Activated effector memory CD4-positive, alpha-beta T cell treated with anti-CD3 and anti-CD28 coated beads, Interleukin-2, amount 50 U/mL, for 16 hours (primary cell): Measurements from ENCODE around the gene SYNGAP1.
"Not testable (repeated sequence)": the region's sequence is repeated elsewhere in the genome, so short reads cannot be mapped to it uniquely, and the experiment has no call there.

Source experiments
- DNase-seq: peaks from one replicate; pipeline ENCODE4 v3.0.0-alpha.2; 2020

Gene SYNGAP1

DNA sequence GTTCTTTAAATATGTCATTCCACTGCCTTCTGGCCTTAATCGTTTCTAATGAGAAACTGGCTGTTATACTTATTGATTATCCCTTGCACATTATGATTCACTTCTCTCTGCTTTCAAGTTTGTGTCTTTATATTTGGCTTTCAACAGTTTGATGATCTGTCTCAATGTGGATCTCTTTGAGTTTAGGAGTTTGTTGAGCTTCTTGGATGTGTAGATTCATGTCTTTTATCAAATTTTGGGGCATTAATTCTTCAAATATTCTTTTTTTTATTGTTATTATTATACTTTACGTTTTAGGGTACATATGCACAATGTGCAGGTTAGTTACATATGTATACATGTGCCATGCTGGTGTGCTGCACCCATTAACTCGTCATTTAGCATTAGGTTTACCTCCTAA, 63.8 kb downstream of the SYNGAP1 start:
- no peak for DNase-seq

DNA sequence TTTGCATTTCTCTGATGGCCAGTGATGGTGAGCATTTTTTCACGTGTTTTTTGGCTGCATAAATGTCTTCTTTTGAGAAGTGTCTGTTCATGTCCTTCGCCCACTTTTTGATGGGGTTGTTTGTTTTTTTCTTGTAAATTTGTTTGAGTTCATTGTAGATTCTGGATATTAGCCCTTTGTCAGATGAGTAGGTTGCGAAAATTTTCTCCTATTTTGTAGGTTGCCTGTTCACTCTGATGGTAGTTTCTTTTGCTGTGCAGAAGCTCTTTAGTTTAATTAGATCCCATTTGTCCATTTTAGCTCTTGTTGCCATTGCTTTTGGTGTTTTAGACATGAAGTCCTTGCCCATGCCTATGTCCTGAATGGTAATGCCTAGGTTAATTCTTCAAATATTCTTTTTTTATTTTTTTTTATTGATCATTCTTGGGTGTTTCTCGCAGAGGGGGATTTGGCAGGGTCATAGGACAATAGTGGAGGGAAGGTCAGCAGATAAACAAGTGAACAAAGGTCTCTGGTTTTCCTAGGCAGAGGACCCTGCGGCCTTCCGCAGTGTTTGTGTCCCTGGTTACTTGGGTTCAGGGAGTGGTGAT, 64.9 kb downstream of the SYNGAP1 start:
- not testable (repeated sequence) for DNase-seq

DNA sequence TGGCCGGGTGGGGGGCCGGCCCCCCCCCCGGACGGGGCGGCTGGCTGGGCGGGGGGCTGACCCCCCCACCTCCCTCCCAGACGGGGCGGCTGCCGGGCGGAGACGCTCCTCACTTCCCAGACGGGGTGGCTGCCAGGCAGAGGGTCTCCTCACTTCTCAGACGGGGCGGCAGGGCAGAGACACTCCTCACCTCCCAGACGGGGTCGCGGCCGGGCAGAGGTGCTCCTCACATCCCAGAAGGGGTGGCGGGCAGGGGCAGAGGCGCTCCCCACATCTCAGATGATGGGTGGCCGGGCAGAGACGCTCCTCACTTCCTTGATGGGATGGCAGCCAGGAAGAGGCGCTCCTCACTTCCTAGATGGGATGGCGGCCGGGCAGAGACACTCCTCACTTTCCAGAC, 65.8 kb downstream of the SYNGAP1 start:
- DNase-seq, result not testable (repeated sequence)

DNA sequence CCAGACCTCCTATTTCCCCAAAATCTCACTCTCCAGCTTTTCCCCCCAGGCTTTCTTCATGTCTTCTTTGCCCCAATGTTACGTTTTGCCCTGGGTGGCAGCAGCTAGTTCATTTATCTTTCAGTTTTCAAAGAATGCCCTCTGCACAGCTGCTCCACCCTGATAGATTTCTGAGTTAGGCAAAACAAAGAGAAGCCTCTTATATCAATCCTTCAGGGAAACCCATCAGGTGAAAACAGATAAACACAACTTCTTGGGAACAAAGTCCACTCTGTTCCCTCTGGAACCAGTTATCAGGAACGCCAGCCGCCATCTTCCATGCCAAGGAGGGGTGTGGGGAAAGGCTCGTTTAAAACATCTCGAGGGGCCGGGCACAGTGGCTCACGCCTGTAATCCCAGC, 68.5 kb downstream of the SYNGAP1 start:
- no peak for DNase-seq

DNA sequence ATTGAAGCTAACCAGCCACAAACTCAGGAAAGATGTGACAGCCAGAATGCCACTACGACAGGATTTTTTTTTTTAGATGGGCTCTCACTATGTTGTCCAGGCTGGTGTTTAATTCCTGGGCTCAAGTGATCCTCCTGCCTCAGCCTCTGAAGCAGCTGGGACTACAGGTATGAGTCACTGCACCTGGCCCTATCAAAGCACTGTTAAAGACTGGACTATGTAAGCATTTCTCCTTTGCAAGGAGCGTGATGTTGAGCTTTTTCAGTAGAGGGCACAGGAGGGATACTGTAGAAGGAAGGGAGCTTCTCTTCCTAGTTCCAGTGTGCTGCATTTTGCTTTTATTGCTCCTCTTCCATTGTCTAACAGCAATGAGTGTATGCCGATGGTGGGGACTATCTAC, 70.3 kb downstream of the SYNGAP1 start:
- DNase-seq, result no peak

DNA sequence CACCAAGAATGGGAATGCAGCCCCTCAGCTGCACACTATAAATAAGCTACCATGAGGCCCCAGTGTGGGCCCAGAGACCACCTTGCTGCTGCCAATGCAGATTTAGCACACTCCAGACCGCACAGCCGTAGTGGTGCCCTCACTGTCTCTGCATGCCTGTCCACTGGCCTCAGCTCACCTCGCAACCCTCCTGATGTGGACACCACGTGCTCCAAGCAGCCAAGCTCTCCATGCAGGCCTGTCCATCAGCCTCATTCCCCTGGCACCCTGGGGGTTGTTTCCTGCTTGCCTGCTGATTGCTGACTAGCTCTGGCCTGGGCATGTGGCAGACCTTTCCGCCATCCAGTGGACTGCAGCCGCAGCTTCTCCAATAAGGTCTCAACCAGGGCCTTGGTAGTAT, 70.8 kb downstream of the SYNGAP1 start:
- no peak for DNase-seq

DNA sequence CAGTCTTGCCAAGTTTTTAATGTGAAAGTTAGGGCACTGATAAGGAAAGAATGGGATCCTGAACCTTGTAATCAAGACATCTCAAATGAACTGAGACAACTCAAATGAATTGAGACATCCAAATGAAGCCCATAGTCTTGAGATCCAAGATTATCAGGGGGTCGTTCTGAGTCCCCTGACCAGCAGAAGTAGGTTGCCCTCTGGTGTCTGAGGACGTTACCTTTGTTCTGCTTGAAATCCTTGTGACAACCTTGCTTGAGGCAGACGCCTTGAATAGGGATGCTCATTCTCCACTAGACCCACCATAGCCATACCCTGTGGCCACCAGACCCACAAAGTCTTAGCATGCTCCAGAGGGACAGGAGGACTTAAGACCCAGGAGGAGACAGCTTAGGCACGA, 72.2 kb downstream of the SYNGAP1 start:
- DNase-seq, result no peak

DNA sequence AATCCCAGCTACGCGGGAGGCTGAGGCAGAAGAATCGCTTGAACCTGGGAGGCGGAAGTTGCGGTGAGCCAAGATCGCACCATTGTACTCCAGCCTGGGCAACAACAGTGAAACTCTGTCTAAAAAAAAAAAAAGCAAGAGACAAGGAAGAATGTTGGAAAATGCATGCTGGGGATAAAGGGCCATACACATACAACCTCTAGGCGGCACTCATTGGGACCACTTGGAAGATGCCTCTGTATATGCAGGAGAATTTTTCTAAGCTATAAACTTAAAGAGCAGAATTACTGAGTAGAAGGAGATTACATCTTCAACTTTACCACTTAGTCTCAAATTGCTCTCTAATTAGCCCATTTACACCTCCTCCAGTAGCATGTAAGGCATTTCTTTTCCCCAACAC, 77.3 kb downstream of the SYNGAP1 start:
- DNase-seq, result no peak

DNA sequence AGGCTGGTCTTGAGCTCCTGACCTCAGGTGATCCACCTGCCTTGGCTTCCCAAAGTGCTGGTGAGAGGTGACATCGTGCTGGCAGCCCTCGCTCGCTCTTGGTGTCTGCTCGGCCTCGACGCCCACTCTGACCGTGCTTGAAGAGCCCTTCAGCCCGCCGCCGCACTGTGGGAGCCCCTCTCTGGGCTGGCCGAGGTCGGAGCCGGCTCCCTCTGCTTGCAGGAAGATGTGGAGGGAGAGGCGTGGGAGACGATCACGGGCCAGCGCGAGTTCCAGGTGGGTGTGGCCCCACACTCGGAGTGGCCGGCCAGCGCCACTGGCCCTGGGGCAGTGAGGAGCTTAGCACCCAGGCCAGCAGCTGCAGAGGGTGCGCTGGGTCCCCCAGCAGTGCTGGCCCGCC, 82.6 kb downstream of the SYNGAP1 start:
- no peak for DNase-seq

DNA sequence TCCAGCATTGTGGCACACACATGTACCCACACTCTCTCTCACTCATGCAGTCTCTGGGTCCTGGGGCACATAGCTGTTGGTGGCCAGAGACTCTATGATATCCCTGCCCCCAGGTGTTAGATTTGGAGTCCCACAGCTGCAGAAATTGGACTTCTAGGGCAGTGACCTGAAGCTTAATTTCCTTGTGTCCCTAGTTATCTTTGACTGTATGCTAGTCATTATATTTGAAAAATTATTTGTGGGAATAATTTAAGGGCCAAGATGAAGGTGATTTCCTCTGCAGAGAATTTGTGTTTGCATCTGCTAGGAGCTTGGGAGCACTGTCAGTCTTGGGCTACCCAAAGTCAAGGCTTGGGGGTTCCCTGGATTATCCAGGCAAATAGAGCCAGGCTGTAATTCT, 84.6 kb downstream of the SYNGAP1 start:
- no peak for DNase-seq
